IMR-90 (cell line): ENCODE data around the gene ANKRD53. TPM values are rescaled to one million over a fixed set of nuclear protein-coding genes. Genes with fewer than 3 reads are reported as not detected.

Experiments used
- ATAC-seq: fragments of 200-7000 bp; cut with Tn5 transposase; 2 replicates; pipeline ENCODE4 v1.9.1; 2020; ENCODE audit warnings: low read depth, mild to moderate bottlenecking, moderate library complexity
- BruUV-seq: library from RNA; stranded (reverse); fragments of 400-500 nt; replicated peaks from 2 replicates; lab custom pipeline; 2021; lab: Mats Ljungman, UMichigan
- CTCF ChIA-PET: fragments of 300-600 bp; formaldehyde crosslinking; extraction: SDS; loops from one replicate; lab custom pipeline; 2021; ENCODE audit warnings: antibody characterized with exemption; lab: Yijun Ruan, JAX
- POLR2A ChIA-PET: fragments of 300-600 bp; sonication (Branson Sonifier 250); formaldehyde crosslinking; loops from one replicate; lab custom pipeline; 2022; ENCODE audit warnings: antibody characterized with exemption; ENCODE audit not compliant: unreplicated experiment; lab: Charles Lee
- DNase-seq: peaks from one replicate; pipeline ENCODE4 v3.0.0; 2013
- H2AFZ ChIP-seq: replicated peaks from 2 replicates; pipeline ENCODE3; 2013; ENCODE audit warnings: low read length, mild to moderate bottlenecking; ENCODE audit not compliant: poor library complexity
- H2AK5ac ChIP-seq: 2 replicates; pipeline ENCODE4 v1.6.1; 2013; ENCODE audit warnings: low read depth, low read length, inconsistent platforms
- H2AK9ac ChIP-seq: replicated peaks from 2 replicates; pipeline ENCODE3; 2013; ENCODE audit warnings: mild to moderate bottlenecking, low read depth, low read length, moderate library complexity; ENCODE audit not compliant: poor library complexity
- H2BK120ac ChIP-seq: 2 replicates; pipeline ENCODE4 v1.6.1; 2013; ENCODE audit warnings: low read depth, low read length, inconsistent platforms
- H2BK15ac ChIP-seq: 3 replicates; pipeline ENCODE4 v1.6.1; 2013; ENCODE audit warnings: low read depth, low read length, inconsistent platforms
- H2BK20ac ChIP-seq: 2 replicates; pipeline ENCODE4 v1.6.1; 2013; ENCODE audit warnings: low read depth, mild to moderate bottlenecking, inconsistent platforms, low read length, moderate library complexity
- H2BK5ac ChIP-seq: 2 replicates; pipeline ENCODE4 v1.6.1; 2013; ENCODE audit warnings: mild to moderate bottlenecking, low read depth, low read length, inconsistent platforms; ENCODE audit not compliant: poor library complexity, severe bottlenecking
- H3K14ac ChIP-seq: replicated peaks from 2 replicates; pipeline ENCODE4 v1.6.1; 2013; ENCODE audit warnings: low read depth, low read length, inconsistent platforms
- H3K18ac ChIP-seq: 2 replicates; pipeline ENCODE4 v1.6.1; 2013; ENCODE audit warnings: low read depth, low read length, control low read depth
- H3K23ac ChIP-seq: 2 replicates; pipeline ENCODE4 v1.6.1; 2013; ENCODE audit warnings: low read depth, low read length, inconsistent platforms
- H3K27ac ChIP-seq: 2 replicates; pipeline ENCODE4 v1.5.1; 2013; ENCODE audit warnings: mild to moderate bottlenecking, control low read depth, low read length; ENCODE audit not compliant: insufficient read depth
- H3K27me3 ChIP-seq: 2 replicates; pipeline ENCODE4 v1.6.1; 2013; ENCODE audit warnings: low read length; ENCODE audit not compliant: control insufficient read depth, insufficient read depth
- H3K36me3 ChIP-seq: 2 replicates; pipeline ENCODE4 v1.6.1; 2013; ENCODE audit warnings: low read length, mixed read lengths; ENCODE audit not compliant: control insufficient read depth, insufficient read depth
- H3K4ac ChIP-seq: 2 replicates; pipeline ENCODE4 v1.6.1; 2013; ENCODE audit warnings: low read depth, low read length, inconsistent platforms
- H3K4me1 ChIP-seq: 2 replicates; pipeline ENCODE4 v1.6.1; 2013; ENCODE audit warnings: low read length, mixed read lengths; ENCODE audit not compliant: control insufficient read depth, insufficient read depth
- H3K4me2 ChIP-seq: 2 replicates; pipeline ENCODE4 v1.6.1; 2013; ENCODE audit warnings: low read depth, mild to moderate bottlenecking, control low read depth, low read length, moderate library complexity
- H3K4me3 ChIP-seq: 2 replicates; pipeline ENCODE4 v1.5.1; 2013; ENCODE audit warnings: low read depth, mild to moderate bottlenecking, control low read depth, low read length, moderate library complexity; ENCODE audit not compliant: insufficient read depth
- H3K56ac ChIP-seq: 2 replicates; pipeline ENCODE4 v1.6.1; 2013; ENCODE audit warnings: low read length, inconsistent platforms; ENCODE audit not compliant: insufficient read depth; ENCODE audit errors: extremely low read depth
- H3K79me1 ChIP-seq, 2 experiments: 2 replicates each; pipeline ENCODE4 v1.6.1; 2013; ENCODE audit warnings: low read length in 2 of 2, inconsistent platforms in 1 of 2, low read depth in 1 of 2
- H3K9ac ChIP-seq: 2 replicates; pipeline ENCODE4 v1.6.1; 2013; ENCODE audit warnings: low read depth, low read length, control low read depth
- H3K9me1 ChIP-seq: 2 replicates; pipeline ENCODE4 v1.6.1; 2013; ENCODE audit warnings: low read length, inconsistent platforms; ENCODE audit not compliant: insufficient read depth
- H3K9me3 ChIP-seq: 2 replicates; pipeline ENCODE4 v1.6.1; 2013; ENCODE audit warnings: low read length; ENCODE audit not compliant: control insufficient read depth, insufficient read depth
- H4K20me1 ChIP-seq: 2 replicates; pipeline ENCODE4 v1.6.1; 2013; ENCODE audit warnings: low read length, inconsistent platforms; ENCODE audit not compliant: insufficient read depth
- H4K5ac ChIP-seq: 2 replicates; pipeline ENCODE4 v1.6.1; 2013; ENCODE audit warnings: mild to moderate bottlenecking, low read depth, low read length, control low read depth
- H4K8ac ChIP-seq, 2 experiments: 2 replicates each; pipeline ENCODE4 v1.6.1; 2013; ENCODE audit warnings: low read depth in 2 of 2, low read length in 2 of 2, control low read depth in 1 of 2, inconsistent platforms in 1 of 2
- H4K91ac ChIP-seq: 2 replicates; pipeline ENCODE4 v1.6.1; 2013; ENCODE audit warnings: low read depth, low read length, inconsistent platforms; ENCODE audit not compliant: insufficient read depth
- CHD1 ChIP-seq: IDR thresholded peaks from 2 replicates; pipeline ENCODE4 v1.6.1; 2012; ENCODE audit warnings: low read depth, low read length, improper control_type of control experiment
- MAZ ChIP-seq: IDR thresholded peaks from 2 replicates; pipeline ENCODE4 v1.6.1; 2012; ENCODE audit warnings: low read depth, mild to moderate bottlenecking, low read length, improper control_type of control experiment, moderate library complexity, borderline replicate concordance
- RAD21 ChIP-seq: IDR thresholded peaks from 2 replicates; pipeline ENCODE4 v1.6.1; 2012; ENCODE audit warnings: low read length, improper control_type of control experiment
- SMC3 ChIP-seq: fragments of 150-350 bp; IDR thresholded peaks from 2 replicates; pipeline ENCODE4 v1.6.1; 2016; ENCODE audit warnings: low read depth, mild to moderate bottlenecking, antibody characterized with exemption, low read length, moderate library complexity
- WGBS, 2 experiments: methylation state at CpG; one replicate each; pipeline versions ENCODE4 v1.1.5 to v1.1.7; 2013; ENCODE audit warnings: missing lambda C conversion rate in 2 of 2; ENCODE audit not compliant: insufficient read length in 1 of 2; ENCODE audit errors: extremely low coverage in 2 of 2; 5-methylcytosine and 5-hydroxymethylcytosine counted together
- dilution Hi-C: fragments of 300-500 bp; cut with HindIII; formaldehyde crosslinking; loops from one replicate; pipeline ENCODE4 v1.14.3; 2018; ENCODE audit warnings: low sequenced_read_pairs; ENCODE audit not compliant: unreplicated experiment
- in situ Hi-C: fragments of 300-500 bp; cut with MboI; formaldehyde crosslinking; loops from 3 replicates; pipeline ENCODE4 v1.14.3; 2019; ENCODE audit warnings: low sequenced_read_pairs, inconsistent platforms, mixed read lengths
- intact Hi-C: fragments of 100-400 bp; cut with micrococcal nuclease; formaldehyde crosslinking; loops from 2 replicates; pipeline ENCODE4 v1.10.0; 2022
- polyA plus RNA-seq, 3 experiments: library from polyadenylated mRNA; depleted of rRNA; stranded (reverse); fragments of >200 nt; gene quantifications; 2 replicates each; pipeline ENCODE4 v1.2.3, GENCODE V29; 2012; ENCODE audit warnings: low replicate concordance in 1 of 3
- total RNA-seq: library from RNA; depleted of rRNA; stranded (reverse); fragments of >200 nt; gene quantifications from 2 replicates; pipeline ENCODE4 v1.2.3, GENCODE V29; 2012

The ANKRD53 gene
- total and polyA plus RNA-seq, 2 of the 4 experiments (the other 2 are of a cell fraction) = 0.54 to 1.0 TPM

DNA sequence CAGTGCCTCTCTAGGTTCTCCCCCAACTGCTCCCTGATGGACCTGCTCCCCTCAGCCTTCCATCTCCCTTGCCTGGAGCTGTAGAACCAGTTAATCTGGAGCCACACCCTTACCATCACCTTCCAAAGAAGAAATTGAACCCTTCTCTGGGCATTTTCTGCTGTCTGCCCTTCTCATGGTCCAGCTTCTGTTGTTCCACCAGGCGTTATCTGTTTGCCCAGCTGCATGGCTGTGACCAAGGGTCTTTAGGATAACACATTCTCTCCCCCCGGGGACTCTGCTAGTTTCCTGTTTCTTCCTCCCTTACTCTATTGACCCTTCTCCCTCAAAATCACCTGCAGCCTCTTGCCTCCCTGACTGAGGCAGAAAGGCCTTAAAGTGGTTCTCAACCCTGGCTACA lies 3.2 kb upstream of the ANKRD53 start:
- no peak overlapping the region for H2AK9ac ChIP-seq
- H3K27me3 ChIP-seq = no peaks in the 10 kb centered on the region
- CTCF ChIA-PET = no interaction called here
- peaks cover 12% of the 10 kb centered on the region for H3K9me1 ChIP-seq
- ATAC-seq (no peak), DNase-seq (no peak)
- no peak overlapping the region for H2BK20ac ChIP-seq
- no peak overlapping the region for H3K27ac ChIP-seq
- H3K36me3 ChIP-seq = no peaks in the 10 kb centered on the region
- no peak for TF ChIP-seq MAZ
- TF ChIP-seq SMC3 = no peak
- no peak for TF ChIP-seq CHD1
- no peak for TF ChIP-seq RAD21
- H3K23ac ChIP-seq = no peak overlapping the region
- H2AK5ac ChIP-seq = no peak overlapping the region
- H3K18ac ChIP-seq = no peak overlapping the region
- H3K14ac ChIP-seq = no peak overlapping the region
- no peak overlapping the region for H4K8ac ChIP-seq
- H3K4me3 ChIP-seq = no peak overlapping the region
- intact Hi-C loops = loop anchor here (5.0 kb wide), 1 partner anchor 92 kb away; the partner anchor contains the start of gene NAGK
- no peak overlapping the region for H3K4me2 ChIP-seq
- H3K9ac ChIP-seq = no peak overlapping the region
- dilution Hi-C loops = no loop called here
- no peak overlapping the region for H2BK120ac ChIP-seq
- no peak overlapping the region for H2BK15ac ChIP-seq
- no peaks in the 10 kb centered on the region for H3K79me1 ChIP-seq
- H2BK5ac ChIP-seq = no peak overlapping the region
- H3K9me3 ChIP-seq = no peaks in the 10 kb centered on the region
- no peak overlapping the region for H2AFZ ChIP-seq
- H3K4me1 ChIP-seq = peaks cover 5% of the 10 kb centered on the region; the same call in 1 of the 2 replicates
- in situ Hi-C loops = no loop called here
- WGBS, 2 experiments = no CpG with 5 or more reads among the region's 2 CpGs
- H4K5ac ChIP-seq = no peak overlapping the region
- BruUV-seq = no TSS peak
- POLR2A ChIA-PET = no interaction called here
- no peak overlapping the region for H3K56ac ChIP-seq
- no peak overlapping the region for H3K4ac ChIP-seq
- no peak overlapping the region for H4K91ac ChIP-seq
- no peaks in the 10 kb centered on the region for H4K20me1 ChIP-seq
